GM19324 (cell line): ENCODE data around the gene RAB29.
A peak's percentile ranks its signal among the peaks of the same experiment; 100 is the strongest.

Experiments
- ATAC-seq: cut with Tn5 transposase; IDR thresholded peaks from one replicate; pipeline ENCODE4 v1.9.1; 2021; ENCODE audit warnings: mild to moderate bottlenecking, moderate library complexity; ENCODE audit not compliant: unreplicated experiment, low FRiP score

Gene RAB29

GRCh38 chr1:205775015-205775716, at the start of gene RAB29:
Gene RAB29 (minus strand): TSS chr1:205775482. CDS start chr1:205774956, 526 bp downstream.
- peak; percentile 70 for ATAC-seq

GRCh38 chr1:205824180-205824579, 48.9 kb upstream of the RAB29 start:
- no peak for ATAC-seq

- ATAC-seq = peak; percentile 69
Measured at GRCh38 chr1:205823260-205823659, 48.0 kb upstream of the RAB29 start.

- ATAC-seq = no peak
Measured at GRCh38 chr1:205822397-205822796, 47.1 kb upstream of the RAB29 start.

- ATAC-seq = no peak
Measured at GRCh38 chr1:205817988-205818387, 42.7 kb upstream of the RAB29 start.

- ATAC-seq = no peak
Measured at GRCh38 chr1:205817364-205817763, 42.1 kb upstream of the RAB29 start.

GRCh38 chr1:205813755-205814058, 38.4 kb upstream of the RAB29 start:
- ATAC-seq = no peak

- ATAC-seq = peak; percentile 87
Measured at GRCh38 chr1:205812878-205813754, 37.8 kb upstream of the RAB29 start, which contains the start of gene SLC41A1. Gene SLC41A1 (minus strand): TSS chr1:205813198. CDS start chr1:205810441, 2,757 bp downstream.

GRCh38 chr1:205812271-205812877, 37.1 kb upstream of the RAB29 start:
- ATAC-seq = no peak

GRCh38 chr1:205811660-205812059, 36.4 kb upstream of the RAB29 start:
- no peak for ATAC-seq

GRCh38 chr1:205810448-205811157, 35.3 kb upstream of the RAB29 start:
- no peak for ATAC-seq

GRCh38 chr1:205809942-205810345, 34.7 kb upstream of the RAB29 start:
- no peak for ATAC-seq

- ATAC-seq = no peak
Measured at GRCh38 chr1:205809469-205809868, 34.2 kb upstream of the RAB29 start.

GRCh38 chr1:205805082-205805711, 29.9 kb upstream of the RAB29 start:
- no peak for ATAC-seq

GRCh38 chr1:205804605-205805004, 29.3 kb upstream of the RAB29 start:
- no peak for ATAC-seq

GRCh38 chr1:205803986-205804385, 28.7 kb upstream of the RAB29 start:
- ATAC-seq = no peak

- no peak for ATAC-seq
Measured at GRCh38 chr1:205802060-205802459, 26.8 kb upstream of the RAB29 start.

GRCh38 chr1:205800981-205801703, 25.9 kb upstream of the RAB29 start:
- ATAC-seq = no peak

GRCh38 chr1:205800427-205800826, 25.1 kb upstream of the RAB29 start:
- no peak for ATAC-seq

- ATAC-seq = no peak
Measured at GRCh38 chr1:205798577-205798976, 23.3 kb upstream of the RAB29 start.
